HepG2 (cell line): ENCODE measurements around the gene SRRM3. TPM values are rescaled to one million over a fixed set of nuclear protein-coding genes. Genes with fewer than 3 reads are reported as not detected.

ENCODE experiments used
- ARID2 ChIP-seq: sonication (generic); formaldehyde crosslinking; IDR thresholded peaks from 2 replicates; pipeline ENCODE4 v1.8.1; 2022; ENCODE audit warnings: mild to moderate bottlenecking, missing genetic modification reagents, borderline replicate concordance
- FOXC1 ChIP-seq: sonication (generic); formaldehyde crosslinking; IDR thresholded peaks from 2 replicates; pipeline ENCODE4 v1.8.0; 2022; ENCODE audit warnings: mild to moderate bottlenecking, missing genetic modification reagents, borderline replicate concordance
- FOXK1 ChIP-seq: sonication (generic); formaldehyde crosslinking; IDR thresholded peaks from 2 replicates; pipeline ENCODE4 v1.4.0; 2020; ENCODE audit warnings: low read depth, missing genetic modification reagents, borderline replicate concordance
- FOXM1 ChIP-seq: sonication (generic); formaldehyde crosslinking; IDR thresholded peaks from 2 replicates; pipeline ENCODE4 v1.5.0; 2020; ENCODE audit warnings: missing genetic modification reagents
- HDAC2 ChIP-seq: sonication (generic); formaldehyde crosslinking; IDR thresholded peaks from 2 replicates; pipeline ENCODE4 v1.4.0; 2020; ENCODE audit warnings: missing genetic modification reagents
- IRX3 ChIP-seq: sonication (generic); formaldehyde crosslinking; IDR thresholded peaks from 2 replicates; pipeline ENCODE4 v1.8.1; 2023; ENCODE audit warnings: mild to moderate bottlenecking, low read depth, missing genetic modification reagents, borderline replicate concordance
- ISX ChIP-seq: sonication (generic); formaldehyde crosslinking; conservative IDR thresholded peaks from 2 replicates; pipeline ENCODE4 v1.5.0; 2020; ENCODE audit warnings: missing genetic modification reagents
- KDM2A ChIP-seq: sonication (generic); formaldehyde crosslinking; IDR thresholded peaks from 2 replicates; pipeline ENCODE4 v1.4.0; 2020; ENCODE audit warnings: low read depth, missing genetic modification reagents, borderline replicate concordance
- KDM5A ChIP-seq: fragments of 200-600 bp; sonication (generic); IDR thresholded peaks from 2 replicates; pipeline ENCODE4 v1.7.0; 2018; ENCODE audit warnings: antibody characterized with exemption, mild to moderate bottlenecking, low read length, borderline replicate concordance
- KMT2B ChIP-seq: IDR thresholded peaks from 2 replicates; pipeline ENCODE4 v1.6.1; 2016; ENCODE audit warnings: missing genetic modification reagents, missing compliant biosample characterization
- MED1 ChIP-seq: sonication (generic); formaldehyde crosslinking; IDR thresholded peaks from 2 replicates; pipeline ENCODE4 v1.4.0; 2020; ENCODE audit warnings: missing genetic modification reagents
- SNAI1 ChIP-seq: sonication (generic); formaldehyde crosslinking; IDR thresholded peaks from 2 replicates; pipeline ENCODE4 v1.5.0; 2020; ENCODE audit warnings: mild to moderate bottlenecking, missing genetic modification reagents, borderline replicate concordance
- SOX5 ChIP-seq: IDR thresholded peaks from 2 replicates; pipeline ENCODE4 v1.6.1; 2016; ENCODE audit warnings: borderline replicate concordance
- TOPORS ChIP-seq: sonication (generic); formaldehyde crosslinking; IDR thresholded peaks from 2 replicates; pipeline ENCODE4 v1.8.0; 2023; ENCODE audit warnings: mild to moderate bottlenecking, missing genetic modification reagents
- ZNF256 ChIP-seq: sonication (generic); formaldehyde crosslinking; conservative IDR thresholded peaks from 2 replicates; pipeline ENCODE4 v1.4.0; 2020; ENCODE audit warnings: missing genetic modification reagents
- ZNF446 ChIP-seq: sonication (generic); formaldehyde crosslinking; IDR thresholded peaks from 2 replicates; pipeline ENCODE4 v1.5.0; 2020; ENCODE audit warnings: mild to moderate bottlenecking, missing genetic modification reagents
- ZNF546 ChIP-seq: sonication (generic); formaldehyde crosslinking; conservative IDR thresholded peaks from 2 replicates; pipeline ENCODE4 v1.8.1; 2023; ENCODE audit warnings: mild to moderate bottlenecking, missing genetic modification reagents
- ZNF564 ChIP-seq: sonication (generic); formaldehyde crosslinking; IDR thresholded peaks from 2 replicates; pipeline ENCODE4 v1.8.1; 2023; ENCODE audit warnings: mild to moderate bottlenecking, missing genetic modification reagents
- polyA plus RNA-seq, 8 experiments: library from polyadenylated mRNA; depleted of rRNA in 3 of 8; stranded (reverse) in 7 of 8; unstranded in 1 of 8; fragments of >200 nt; fragmentation: Illumina TruSeq in 4 of 8; extraction: Trizol in 4 of 8; gene quantifications; 2 replicates each; pipeline versions ENCODE4 v1.2.1 to v1.2.3, GENCODE V29; 2011 to 2016; ENCODE audit warnings: low read depth in 4 of 8, missing spikeins in 1 of 8, mixed read lengths in 1 of 8; ENCODE audit not compliant: insufficient read depth in 1 of 8
- total RNA-seq, 5 experiments: library from RNA; depleted of rRNA; stranded (reverse); fragments of >200 nt; fragmentation: Illumina TruSeq; extraction: Trizol; gene quantifications; 2 replicates each; pipeline ENCODE4 v1.2.3, GENCODE V29; 2016; ENCODE audit warnings: low read depth in 1 of 5
- TF ChIP-seq, protein P1 (sequence below): sonication (generic); formaldehyde crosslinking; IDR thresholded peaks from 2 replicates; pipeline ENCODE4 v1.5.1; 2020; ENCODE audit warnings: missing genetic modification reagents, mild to moderate bottlenecking, borderline replicate concordance
- TF ChIP-seq, protein P2 (sequence below): fragments of 450-650 bp; IDR thresholded peaks from 2 replicates; pipeline ENCODE4 v1.6.1; 2016
- TF ChIP-seq, protein P3 (sequence below): sonication (generic); formaldehyde crosslinking; IDR thresholded peaks from 2 replicates; pipeline ENCODE4 v1.5.0; 2020; ENCODE audit warnings: mild to moderate bottlenecking, missing genetic modification reagents
- TF ChIP-seq, protein P4 (sequence below): sonication (generic); formaldehyde crosslinking; conservative IDR thresholded peaks from 2 replicates; pipeline ENCODE4 v1.8.0; 2022; ENCODE audit warnings: missing genetic modification reagents
- TF ChIP-seq, protein P5 (sequence below): sonication (generic); formaldehyde crosslinking; IDR thresholded peaks from 2 replicates; pipeline ENCODE4 v1.4.0; 2020; ENCODE audit warnings: mild to moderate bottlenecking, low read depth, missing genetic modification reagents

The SRRM3 gene
- total and polyA plus RNA-seq, 2 of the 13 experiments (the other 11 are each of a cell fraction or from before 2014, with no cell fraction given) = 0.13 to 0.54 TPM

DNA sequence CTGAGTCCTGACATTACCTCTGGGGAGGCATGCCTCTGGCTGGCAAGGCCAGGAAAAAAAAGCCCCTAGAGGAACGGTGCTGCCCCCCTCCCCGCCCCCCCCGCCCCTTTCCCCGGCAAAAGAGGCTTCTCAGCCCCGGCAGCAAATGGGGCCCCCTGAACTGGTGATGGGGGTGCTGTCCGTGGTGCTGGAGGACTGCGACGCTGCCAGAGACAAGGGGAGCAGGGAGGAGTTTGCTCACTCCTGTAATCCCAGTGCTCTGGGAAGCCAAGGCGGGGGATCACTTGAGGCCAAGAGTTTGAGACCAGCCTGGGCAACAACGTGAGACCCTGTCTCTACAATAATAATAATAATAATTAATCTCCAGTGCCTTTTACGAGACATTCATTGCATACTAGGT, 23.7 kb downstream of the SRRM3 start (continued):
- TF ChIP-seq, protein P1, sequence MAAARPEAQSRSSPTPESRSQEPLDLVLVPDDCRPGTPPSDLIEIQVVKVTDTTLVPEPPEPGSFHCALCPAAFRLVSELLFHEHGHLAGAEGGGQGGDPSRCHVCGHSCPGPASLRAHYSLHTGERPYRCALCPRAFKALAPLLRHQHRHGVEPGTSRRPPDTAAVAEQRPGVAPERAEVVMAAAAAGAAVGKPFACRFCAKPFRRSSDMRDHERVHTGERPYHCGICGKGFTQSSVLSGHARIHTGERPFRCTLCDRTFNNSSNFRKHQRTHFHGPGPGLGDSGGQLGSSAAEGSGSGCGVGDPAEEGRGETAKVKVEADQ (CRISPR knock-in tag) = no peak
- TF ChIP-seq KMT2B (no peak), ARID2 (CRISPR knock-in tag) (no peak), ZNF546 (CRISPR knock-in tag) (no peak), FOXK1 (CRISPR knock-in tag) (0 out of 2 replicates have a peak, but pooled peaks have one; percentile 46), IRX3 (CRISPR knock-in tag) (no peak), TOPORS (CRISPR knock-in tag) (no peak), KDM2A (CRISPR knock-in tag) (peak; percentile 51; the same call in 1 of the 2 replicates), SOX5 (no peak), MED1 (CRISPR knock-in tag) (0 out of 2 replicates have a peak, but pooled peaks have one; percentile 17), ZNF256 (CRISPR knock-in tag) (no peak), SNAI1 (no peak), ZNF446 (CRISPR knock-in tag) (peak; percentile 62; the same call in 1 of the 2 replicates), KDM5A (no peak), ISX (CRISPR knock-in tag) (peak; percentile 81; the same call in 1 of the 2 replicates), FOXM1 (CRISPR knock-in tag) (0 out of 2 replicates have a peak, but pooled peaks have one; percentile 44), FOXC1 (CRISPR knock-in tag) (no peak), ZNF564 (CRISPR knock-in tag) (no peak), HDAC2 (CRISPR knock-in tag) (peak; percentile 41; the same call in 1 of the 2 replicates)
- TF ChIP-seq, protein P2, sequence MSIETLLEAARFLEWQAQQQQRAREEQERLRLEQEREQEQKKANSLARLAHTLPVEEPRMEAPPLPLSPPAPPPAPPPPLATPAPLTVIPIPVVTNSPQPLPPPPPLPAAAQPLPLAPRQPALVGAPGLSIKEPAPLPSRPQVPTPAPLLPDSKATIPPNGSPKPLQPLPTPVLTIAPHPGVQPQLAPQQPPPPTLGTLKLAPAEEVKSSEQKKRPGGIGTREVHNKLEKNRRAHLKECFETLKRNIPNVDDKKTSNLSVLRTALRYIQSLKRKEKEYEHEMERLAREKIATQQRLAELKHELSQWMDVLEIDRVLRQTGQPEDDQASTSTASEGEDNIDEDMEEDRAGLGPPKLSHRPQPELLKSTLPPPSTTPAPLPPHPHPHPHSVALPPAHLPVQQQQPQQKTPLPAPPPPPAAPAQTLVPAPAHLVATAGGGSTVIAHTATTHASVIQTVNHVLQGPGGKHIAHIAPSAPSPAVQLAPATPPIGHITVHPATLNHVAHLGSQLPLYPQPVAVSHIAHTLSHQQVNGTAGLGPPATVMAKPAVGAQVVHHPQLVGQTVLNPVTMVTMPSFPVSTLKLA = no peak
- TF ChIP-seq, protein P3, sequence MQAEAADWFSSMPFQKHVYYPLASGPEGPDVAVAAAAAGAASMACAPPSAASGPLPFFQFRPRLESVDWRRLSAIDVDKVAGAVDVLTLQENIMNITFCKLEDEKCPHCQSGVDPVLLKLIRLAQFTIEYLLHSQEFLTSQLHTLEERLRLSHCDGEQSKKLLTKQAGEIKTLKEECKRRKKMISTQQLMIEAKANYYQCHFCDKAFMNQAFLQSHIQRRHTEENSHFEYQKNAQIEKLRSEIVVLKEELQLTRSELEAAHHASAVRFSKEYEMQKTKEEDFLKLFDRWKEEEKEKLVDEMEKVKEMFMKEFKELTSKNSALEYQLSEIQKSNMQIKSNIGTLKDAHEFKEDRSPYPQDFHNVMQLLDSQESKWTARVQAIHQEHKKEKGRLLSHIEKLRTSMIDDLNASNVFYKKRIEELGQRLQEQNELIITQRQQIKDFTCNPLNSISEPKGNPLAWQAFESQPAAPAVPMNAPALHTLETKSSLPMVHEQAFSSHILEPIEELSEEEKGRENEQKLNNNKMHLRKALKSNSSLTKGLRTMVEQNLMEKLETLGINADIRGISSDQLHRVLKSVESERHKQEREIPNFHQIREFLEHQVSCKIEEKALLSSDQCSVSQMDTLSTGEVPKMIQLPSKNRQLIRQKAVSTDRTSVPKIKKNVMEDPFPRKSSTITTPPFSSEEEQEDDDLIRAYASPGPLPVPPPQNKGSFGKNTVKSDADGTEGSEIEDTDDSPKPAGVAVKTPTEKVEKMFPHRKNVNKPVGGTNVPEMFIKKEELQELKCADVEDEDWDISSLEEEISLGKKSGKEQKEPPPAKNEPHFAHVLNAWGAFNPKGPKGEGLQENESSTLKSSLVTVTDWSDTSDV (CRISPR knock-in tag) = no peak
- TF ChIP-seq, protein P4, sequence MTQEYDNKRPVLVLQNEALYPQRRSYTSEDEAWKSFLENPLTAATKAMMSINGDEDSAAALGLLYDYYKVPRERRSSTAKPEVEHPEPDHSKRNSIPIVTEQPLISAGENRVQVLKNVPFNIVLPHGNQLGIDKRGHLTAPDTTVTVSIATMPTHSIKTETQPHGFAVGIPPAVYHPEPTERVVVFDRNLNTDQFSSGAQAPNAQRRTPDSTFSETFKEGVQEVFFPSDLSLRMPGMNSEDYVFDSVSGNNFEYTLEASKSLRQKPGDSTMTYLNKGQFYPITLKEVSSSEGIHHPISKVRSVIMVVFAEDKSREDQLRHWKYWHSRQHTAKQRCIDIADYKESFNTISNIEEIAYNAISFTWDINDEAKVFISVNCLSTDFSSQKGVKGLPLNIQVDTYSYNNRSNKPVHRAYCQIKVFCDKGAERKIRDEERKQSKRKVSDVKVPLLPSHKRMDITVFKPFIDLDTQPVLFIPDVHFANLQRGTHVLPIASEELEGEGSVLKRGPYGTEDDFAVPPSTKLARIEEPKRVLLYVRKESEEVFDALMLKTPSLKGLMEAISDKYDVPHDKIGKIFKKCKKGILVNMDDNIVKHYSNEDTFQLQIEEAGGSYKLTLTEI (CRISPR knock-in tag) = no peak
- TF ChIP-seq, protein P5, sequence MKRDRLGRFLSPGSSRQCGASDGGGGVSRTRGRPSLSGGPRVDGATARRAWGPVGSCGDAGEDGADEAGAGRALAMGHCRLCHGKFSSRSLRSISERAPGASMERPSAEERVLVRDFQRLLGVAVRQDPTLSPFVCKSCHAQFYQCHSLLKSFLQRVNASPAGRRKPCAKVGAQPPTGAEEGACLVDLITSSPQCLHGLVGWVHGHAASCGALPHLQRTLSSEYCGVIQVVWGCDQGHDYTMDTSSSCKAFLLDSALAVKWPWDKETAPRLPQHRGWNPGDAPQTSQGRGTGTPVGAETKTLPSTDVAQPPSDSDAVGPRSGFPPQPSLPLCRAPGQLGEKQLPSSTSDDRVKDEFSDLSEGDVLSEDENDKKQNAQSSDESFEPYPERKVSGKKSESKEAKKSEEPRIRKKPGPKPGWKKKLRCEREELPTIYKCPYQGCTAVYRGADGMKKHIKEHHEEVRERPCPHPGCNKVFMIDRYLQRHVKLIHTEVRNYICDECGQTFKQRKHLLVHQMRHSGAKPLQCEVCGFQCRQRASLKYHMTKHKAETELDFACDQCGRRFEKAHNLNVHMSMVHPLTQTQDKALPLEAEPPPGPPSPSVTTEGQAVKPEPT (CRISPR knock-in tag) = no peak
